Measurements from ENCODE around the gene SIK2.

Gene SIK2

DNA sequence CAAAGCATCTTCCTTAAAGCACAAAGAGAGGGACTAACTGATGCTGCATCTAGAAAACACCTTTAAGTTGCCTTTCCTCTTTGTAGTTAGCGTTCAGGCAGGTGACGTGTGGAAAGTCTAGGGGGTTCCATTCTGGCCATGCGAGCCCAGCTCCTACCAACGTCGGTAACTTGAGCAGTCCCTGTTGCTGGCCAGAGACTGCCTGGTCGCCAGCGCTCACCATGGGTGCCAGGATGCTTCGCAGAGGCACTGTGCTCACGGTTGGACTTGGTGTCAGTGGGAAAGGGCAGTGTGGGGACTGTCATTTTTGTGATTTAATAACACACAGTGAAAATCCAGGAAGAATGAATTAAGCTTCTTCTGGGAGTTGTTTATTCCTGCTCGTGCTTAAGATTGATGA, 123.4 kb downstream of the SIK2 start:
- no peak overlapping the region for H3K4me2 ChIP-seq (ENCODE audit: low read length)
- H3K56ac ChIP-seq (ENCODE audit: low read length) = no peak overlapping the region
- no peaks in the 10 kb centered on the region for H3K79me2 ChIP-seq (ENCODE audit: control insufficient read depth, insufficient read depth, low read length)
- H3K27me3 ChIP-seq (ENCODE audit: insufficient read depth, low read length, poor library complexity) = no peaks in the 10 kb centered on the region
- H3K23ac ChIP-seq (ENCODE audit: low read length) = no peak overlapping the region
- H3K27ac ChIP-seq (ENCODE audit: low read depth, low read length) = no peak overlapping the region
- no peak for DNase-seq
- no peak overlapping the region for H2BK15ac ChIP-seq (replicated peaks; ENCODE audit: low read depth)
- H4K8ac ChIP-seq (ENCODE audit: low read depth, low read length) = no peak overlapping the region
- H4K5ac ChIP-seq (ENCODE audit: low read length) = no peak overlapping the region
- H3K4me1 ChIP-seq (ENCODE audit: control insufficient read depth, low read depth, low read length) = no peaks in the 10 kb centered on the region
- H2BK120ac ChIP-seq (ENCODE audit: low read depth, low read length) = no peak overlapping the region
- H3K4ac ChIP-seq (ENCODE audit: low read depth, low read length) = no peak overlapping the region
- no peak overlapping the region for H2AK5ac ChIP-seq (ENCODE audit: low read length)
- H3K36me3 ChIP-seq (ENCODE audit: control insufficient read depth, insufficient read depth, low read length) = no peaks in the 10 kb centered on the region
- H3K9ac ChIP-seq (ENCODE audit: low read length) = no peak overlapping the region
- WGBS (ENCODE audit: extremely low coverage, insufficient coverage, low lambda C conversion rate) = no CpG with 5 or more reads among the region's 10 CpGs
- no peak overlapping the region for H3K18ac ChIP-seq (ENCODE audit: low read length)
- no peaks in the 10 kb centered on the region for H3K79me1 ChIP-seq (ENCODE audit: low read length)
- no peak overlapping the region for H3K4me3 ChIP-seq (ENCODE audit: low read length)
- no peak overlapping the region for H2BK5ac ChIP-seq (ENCODE audit: low read length)

DNA sequence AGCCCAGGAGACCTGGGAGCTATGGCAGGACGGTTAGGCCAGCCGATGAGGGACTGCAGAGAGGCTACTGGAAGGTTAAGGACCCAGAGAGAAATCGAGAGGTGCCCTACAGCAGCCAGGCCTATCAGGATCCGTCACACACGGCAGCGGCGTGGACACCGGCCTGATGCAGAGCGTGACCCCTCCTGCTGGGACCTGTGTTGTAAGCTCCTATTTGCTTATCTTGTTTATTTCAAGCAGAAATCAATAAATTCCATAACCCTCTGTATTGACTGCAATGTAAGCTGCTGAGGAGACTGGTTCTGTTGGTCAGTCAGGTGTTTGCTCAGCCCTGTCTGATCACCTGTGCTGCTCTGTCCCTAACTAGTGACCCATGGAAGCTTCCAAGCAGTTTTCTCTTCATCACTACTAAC, 124.1 kb downstream of the SIK2 start:
- Histone ChIP-seq H3K36me3 (ENCODE audit: control insufficient read depth, insufficient read depth, low read length) (no peaks in the 10 kb centered on the region), H2BK120ac (ENCODE audit: low read depth, low read length) (no peak overlapping the region), H3K56ac (ENCODE audit: low read length) (no peak overlapping the region), H3K4me1 (ENCODE audit: control insufficient read depth, low read depth, low read length) (no peaks in the 10 kb centered on the region), H3K79me1 (ENCODE audit: low read length) (no peaks in the 10 kb centered on the region), H3K4me2 (ENCODE audit: low read length) (no peak overlapping the region), H2BK5ac (ENCODE audit: low read length) (no peak overlapping the region), H3K27ac (ENCODE audit: low read depth, low read length) (no peak overlapping the region), H2BK15ac (replicated peaks; ENCODE audit: low read depth) (no peak overlapping the region), H3K9ac (ENCODE audit: low read length) (no peak overlapping the region), H4K5ac (ENCODE audit: low read length) (no peak overlapping the region), H4K8ac (ENCODE audit: low read depth, low read length) (no peak overlapping the region), H3K18ac (ENCODE audit: low read length) (no peak overlapping the region), H3K23ac (ENCODE audit: low read length) (no peak overlapping the region), H2AK5ac (ENCODE audit: low read length) (no peak overlapping the region), H3K27me3 (ENCODE audit: insufficient read depth, low read length, poor library complexity) (no peaks in the 10 kb centered on the region), H3K4me3 (ENCODE audit: low read length) (no peak overlapping the region), H3K4ac (ENCODE audit: low read depth, low read length) (no peak overlapping the region), H3K79me2 (ENCODE audit: control insufficient read depth, insufficient read depth, low read length) (no peaks in the 10 kb centered on the region)
- WGBS (ENCODE audit: extremely low coverage, insufficient coverage, low lambda C conversion rate) = no CpG with 5 or more reads among the region's 9 CpGs
- DNase-seq = no peak

DNA sequence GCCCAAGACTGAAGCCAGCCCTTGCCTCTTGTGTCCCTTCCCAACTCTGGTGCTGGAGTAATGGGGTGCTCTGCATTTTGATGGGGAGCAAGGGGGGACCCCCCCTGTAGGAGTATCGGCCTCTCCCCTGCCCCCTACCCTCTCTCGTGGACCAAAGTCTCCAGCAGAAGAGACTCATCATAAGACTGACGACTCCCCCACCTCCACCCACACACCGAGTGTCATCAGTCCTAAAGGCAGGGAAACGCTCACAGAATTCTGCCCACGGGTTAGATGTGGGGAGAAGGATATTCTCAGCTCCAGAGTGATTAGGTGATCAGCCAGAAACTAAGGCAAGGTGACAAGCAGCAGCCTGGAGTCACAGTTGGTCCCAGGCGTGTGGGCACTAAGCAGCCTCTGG, 125.2 kb downstream of the SIK2 start:
- no peaks in the 10 kb centered on the region for H3K36me3 ChIP-seq (ENCODE audit: control insufficient read depth, insufficient read depth, low read length)
- H2BK5ac ChIP-seq (ENCODE audit: low read length) = no peak overlapping the region
- no peak overlapping the region for H2BK15ac ChIP-seq (replicated peaks; ENCODE audit: low read depth)
- no peak overlapping the region for H3K27ac ChIP-seq (ENCODE audit: low read depth, low read length)
- H3K4me1 ChIP-seq (ENCODE audit: control insufficient read depth, low read depth, low read length) = no peaks in the 10 kb centered on the region
- no peak overlapping the region for H2BK120ac ChIP-seq (ENCODE audit: low read depth, low read length)
- H3K9ac ChIP-seq (ENCODE audit: low read length) = no peak overlapping the region
- no peak overlapping the region for H4K5ac ChIP-seq (ENCODE audit: low read length)
- DNase-seq = no peak
- no peaks in the 10 kb centered on the region for H3K79me2 ChIP-seq (ENCODE audit: control insufficient read depth, insufficient read depth, low read length)
- H3K79me1 ChIP-seq (ENCODE audit: low read length) = no peaks in the 10 kb centered on the region
- no peak overlapping the region for H3K4me2 ChIP-seq (ENCODE audit: low read length)
- H2AK5ac ChIP-seq (ENCODE audit: low read length) = no peak overlapping the region
- no peak overlapping the region for H3K18ac ChIP-seq (ENCODE audit: low read length)
- H3K4ac ChIP-seq (ENCODE audit: low read depth, low read length) = no peak overlapping the region
- H4K8ac ChIP-seq (ENCODE audit: low read depth, low read length) = no peak overlapping the region
- H3K23ac ChIP-seq (ENCODE audit: low read length) = no peak overlapping the region
- WGBS (ENCODE audit: extremely low coverage, insufficient coverage, low lambda C conversion rate) = no CpG with 5 or more reads among the region's 7 CpGs
- no peak overlapping the region for H3K56ac ChIP-seq (ENCODE audit: low read length)
- H3K4me3 ChIP-seq (ENCODE audit: low read length) = no peak overlapping the region
- H3K27me3 ChIP-seq (ENCODE audit: insufficient read depth, low read length, poor library complexity) = no peaks in the 10 kb centered on the region

DNA sequence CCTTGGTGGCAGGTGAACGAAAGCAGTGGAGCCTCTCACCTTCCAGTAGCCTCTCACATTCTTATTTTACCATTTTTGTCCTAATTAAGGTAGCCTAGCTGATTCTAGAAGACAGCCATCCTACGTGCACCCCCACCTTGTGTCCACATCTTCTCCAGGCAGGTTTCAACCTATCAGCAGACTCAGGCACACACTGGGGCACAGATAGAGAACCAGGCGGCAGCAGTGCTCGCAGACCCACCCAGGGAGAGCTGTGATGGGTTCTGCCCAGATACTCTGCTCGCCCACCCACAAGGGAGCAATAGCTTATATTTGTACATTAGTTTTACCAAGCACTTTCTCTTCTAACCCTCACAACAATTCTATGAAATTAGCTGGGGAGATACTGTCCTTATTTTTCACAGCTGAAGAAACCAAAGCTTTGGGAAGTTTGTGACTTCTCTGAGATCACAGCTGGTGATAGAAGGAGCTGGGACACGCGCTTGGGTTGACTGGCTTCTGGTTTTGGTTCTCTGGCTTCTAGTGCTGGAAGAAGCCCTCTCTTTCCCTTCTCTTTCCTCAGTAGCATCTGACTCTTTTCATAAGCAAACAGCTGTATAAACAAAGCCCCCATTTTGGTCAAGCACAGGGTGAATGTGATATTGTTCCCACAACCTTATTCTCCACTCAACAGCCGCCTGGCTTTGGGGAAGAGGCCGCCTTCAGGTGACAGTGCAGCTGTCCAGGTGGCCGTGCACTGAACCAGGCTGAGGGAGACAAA, 127.0 kb downstream of the SIK2 start:
- no peak overlapping the region for H3K23ac ChIP-seq (ENCODE audit: low read length)
- no peak overlapping the region for H2BK120ac ChIP-seq (ENCODE audit: low read depth, low read length)
- no peaks in the 10 kb centered on the region for H3K79me2 ChIP-seq (ENCODE audit: control insufficient read depth, insufficient read depth, low read length)
- no peak overlapping the region for H3K4me2 ChIP-seq (ENCODE audit: low read length)
- H4K5ac ChIP-seq (ENCODE audit: low read length) = no peak overlapping the region
- H3K18ac ChIP-seq (ENCODE audit: low read length) = no peak overlapping the region
- H3K79me1 ChIP-seq (ENCODE audit: low read length) = no peaks in the 10 kb centered on the region
- no peak overlapping the region for H3K4me3 ChIP-seq (ENCODE audit: low read length)
- H3K4ac ChIP-seq (ENCODE audit: low read depth, low read length) = no peak overlapping the region
- no CpG with 5 or more reads among the region's 10 CpGs for WGBS (ENCODE audit: extremely low coverage, insufficient coverage, low lambda C conversion rate)
- DNase-seq = no peak
- H2BK5ac ChIP-seq (ENCODE audit: low read length) = no peak overlapping the region
- H2AK5ac ChIP-seq (ENCODE audit: low read length) = no peak overlapping the region
- H2BK15ac ChIP-seq (replicated peaks; ENCODE audit: low read depth) = no peak overlapping the region
- no peaks in the 10 kb centered on the region for H3K4me1 ChIP-seq (ENCODE audit: control insufficient read depth, low read depth, low read length)
- H3K27me3 ChIP-seq (ENCODE audit: insufficient read depth, low read length, poor library complexity) = no peaks in the 10 kb centered on the region
- H3K36me3 ChIP-seq (ENCODE audit: control insufficient read depth, insufficient read depth, low read length) = no peaks in the 10 kb centered on the region
- no peak overlapping the region for H4K8ac ChIP-seq (ENCODE audit: low read depth, low read length)
- no peak overlapping the region for H3K56ac ChIP-seq (ENCODE audit: low read length)
- no peak overlapping the region for H3K9ac ChIP-seq (ENCODE audit: low read length)
- H3K27ac ChIP-seq (ENCODE audit: low read depth, low read length) = no peak overlapping the region

DNA sequence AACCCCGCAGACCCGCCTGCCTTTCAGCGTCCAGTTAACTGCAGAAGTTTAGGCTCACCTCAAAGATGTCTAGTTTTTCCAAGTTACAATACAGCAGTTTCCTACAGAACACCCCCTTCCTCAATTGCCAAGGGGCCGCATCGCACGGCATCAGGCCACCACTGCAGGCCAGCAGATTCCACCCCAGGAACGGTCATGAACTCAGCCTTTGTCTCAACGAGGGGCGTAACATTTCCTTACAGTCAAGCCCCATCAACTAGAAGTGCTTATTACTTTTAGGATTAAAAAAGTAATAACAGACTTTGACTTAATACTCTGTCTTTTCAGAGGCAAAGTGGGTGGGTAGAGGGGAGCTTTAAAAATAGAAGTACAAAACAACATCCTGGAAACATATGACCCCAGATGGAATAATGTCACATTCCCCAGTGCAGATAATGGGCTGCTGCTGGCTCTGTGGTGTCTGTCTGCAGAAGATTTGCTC, 127.6 kb downstream of the SIK2 start:
- H2BK15ac ChIP-seq (replicated peaks; ENCODE audit: low read depth) = no peak overlapping the region
- H3K27ac ChIP-seq (ENCODE audit: low read depth, low read length) = no peak overlapping the region
- H2BK5ac ChIP-seq (ENCODE audit: low read length) = no peak overlapping the region
- no peak overlapping the region for H3K4me3 ChIP-seq (ENCODE audit: low read length)
- no peak overlapping the region for H3K18ac ChIP-seq (ENCODE audit: low read length)
- no peak overlapping the region for H3K23ac ChIP-seq (ENCODE audit: low read length)
- H4K8ac ChIP-seq (ENCODE audit: low read depth, low read length) = no peak overlapping the region
- H3K56ac ChIP-seq (ENCODE audit: low read length) = no peak overlapping the region
- no peaks in the 10 kb centered on the region for H3K36me3 ChIP-seq (ENCODE audit: control insufficient read depth, insufficient read depth, low read length)
- no peaks in the 10 kb centered on the region for H3K79me2 ChIP-seq (ENCODE audit: control insufficient read depth, insufficient read depth, low read length)
- no peaks in the 10 kb centered on the region for H3K4me1 ChIP-seq (ENCODE audit: control insufficient read depth, low read depth, low read length)
- H3K4ac ChIP-seq (ENCODE audit: low read depth, low read length) = no peak overlapping the region
- no CpG with 5 or more reads among the region's 9 CpGs for WGBS (ENCODE audit: extremely low coverage, insufficient coverage, low lambda C conversion rate)
- H3K9ac ChIP-seq (ENCODE audit: low read length) = no peak overlapping the region
- H2BK120ac ChIP-seq (ENCODE audit: low read depth, low read length) = no peak overlapping the region
- no peaks in the 10 kb centered on the region for H3K79me1 ChIP-seq (ENCODE audit: low read length)
- no peaks in the 10 kb centered on the region for H3K27me3 ChIP-seq (ENCODE audit: insufficient read depth, low read length, poor library complexity)
- no peak overlapping the region for H4K5ac ChIP-seq (ENCODE audit: low read length)
- H2AK5ac ChIP-seq (ENCODE audit: low read length) = no peak overlapping the region
- H3K4me2 ChIP-seq (ENCODE audit: low read length) = no peak overlapping the region
- DNase-seq = no peak

Measured in mesendoderm (in vitro differentiated cells).